Measurements from ENCODE around the gene TMEM81.

TMEM81 gene

GRCh38 chr1:205059660-205060059 is 24.6 kb downstream of the TMEM81 start:
- DNase-seq (ENCODE audit: low read depth in 2 of 2), result no peak

GRCh38 chr1:205058853-205059252 is 25.4 kb downstream of the TMEM81 start:
- DNase-seq (ENCODE audit: low read depth in 2 of 2), result no peak

GRCh38 chr1:205057808-205058575 is 26.3 kb downstream of the TMEM81 start:
- no peak for DNase-seq (ENCODE audit: low read depth in 2 of 2)

GRCh38 chr1:205056956-205057568 is 27.2 kb downstream of the TMEM81 start:
- DNase-seq (ENCODE audit: low read depth in 2 of 2), result no peak

GRCh38 chr1:205056188-205056611 is 28.1 kb downstream of the TMEM81 start:
- DNase-seq (ENCODE audit: low read depth in 2 of 2), result no peak

GRCh38 chr1:205054013-205054412 is 30.2 kb downstream of the TMEM81 start:
- DNase-seq (ENCODE audit: low read depth in 2 of 2), result no peak

- DNase-seq (ENCODE audit: low read depth in 2 of 2), result no peak
Observed at GRCh38 chr1:205053296-205053695, 31.0 kb downstream of the TMEM81 start.

- no peak for DNase-seq (ENCODE audit: low read depth in 2 of 2)
Observed at GRCh38 chr1:205052690-205053089, 31.6 kb downstream of the TMEM81 start.

GRCh38 chr1:205049479-205049878 is 34.8 kb downstream of the TMEM81 start:
- DNase-seq (ENCODE audit: low read depth in 2 of 2), result no peak

GRCh38 chr1:205048382-205048781 is 35.9 kb downstream of the TMEM81 start:
- no peak for DNase-seq (ENCODE audit: low read depth in 2 of 2)

GRCh38 chr1:205047764-205048231 is 36.5 kb downstream of the TMEM81 start:
- DNase-seq (ENCODE audit: low read depth in 2 of 2), result no peak

- no peak for DNase-seq (ENCODE audit: low read depth in 2 of 2)
Observed at GRCh38 chr1:205046870-205047269, 37.4 kb downstream of the TMEM81 start.

GRCh38 chr1:205045146-205045545 is 39.1 kb downstream of the TMEM81 start:
- DNase-seq (ENCODE audit: low read depth in 2 of 2), result no peak

- DNase-seq (ENCODE audit: low read depth in 2 of 2), result no peak
Observed at GRCh38 chr1:205044741-205045140, 39.5 kb downstream of the TMEM81 start.

GRCh38 chr1:205043866-205044265 is 40.4 kb downstream of the TMEM81 start:
- no peak for DNase-seq (ENCODE audit: low read depth in 2 of 2)

GRCh38 chr1:205042911-205043806 is 41.1 kb downstream of the TMEM81 start, which contains the start of gene CNTN2:
Gene CNTN2 (plus strand): TSS chr1:205043212. CDS start chr1:205053186, 9,974 bp downstream.
- DNase-seq (ENCODE audit: low read depth in 2 of 2), result no peak

GRCh38 chr1:205041998-205042910 is 42.0 kb downstream of the TMEM81 start:
- DNase-seq (ENCODE audit: low read depth in 2 of 2), result no peak

GRCh38 chr1:205041001-205041715 is 43.1 kb downstream of the TMEM81 start:
- no peak for DNase-seq (ENCODE audit: low read depth in 2 of 2)

GRCh38 chr1:205038132-205038786 is 46.0 kb downstream of the TMEM81 start:
- DNase-seq (ENCODE audit: low read depth in 2 of 2), result no peak

- no peak for DNase-seq (ENCODE audit: low read depth in 2 of 2)
Observed at GRCh38 chr1:205037539-205037938, 46.7 kb downstream of the TMEM81 start.

Measured in stimulated activated CD8-positive, alpha-beta memory T cell treated with anti-CD3 and anti-CD28 coated beads, Interleukin-15, amount 100 ng/mL, for 48 hours (primary cell).